Keratinocyte (primary cell): ENCODE results near the gene GJD2.

Experiments used
- CTCF ChIP-seq, 3 experiments: IDR thresholded peaks in 1 of 3; conservative IDR thresholded peaks in 1 of 3; optimal IDR thresholded peaks in 1 of 3; 2 replicates in 2 of 3; 3 replicates in 1 of 3; pipeline versions ENCODE3 to v1.5.1; 2011; ENCODE audit warnings: low read length in 3 of 3, mild to moderate bottlenecking in 3 of 3, moderate library complexity in 2 of 3, control low read depth in 1 of 3, inconsistent platforms in 1 of 3; ENCODE audit not compliant: insufficient read depth in 2 of 3; ENCODE audit errors: extremely low read depth in 1 of 3
- EZH2 ChIP-seq: IDR thresholded peaks from one replicate; pipeline ENCODE4 v1.6.1; 2012; ENCODE audit warnings: inconsistent platforms, mild to moderate bottlenecking, low read length, moderate library complexity

GRCh38 chr15:34721157-34721801 is 33.5 kb downstream of the GJD2 start:
- TF ChIP-seq CTCF (optimal IDR thresholded peaks at IDR 0.05 in 1 of 3, IDR thresholded peaks at IDR 0.05 in 1 of 3, conservative IDR thresholded peaks at IDR 0.05 in 1 of 3; ENCODE audit: extremely low read depth in 1 of 3, insufficient read depth in 2 of 3, low read length in 3 of 3) (no peak), EZH2 (no peak)
